ENCODE results near the gene C1orf232.

C1orf232 gene

GRCh38 chr1:26154750-26155149 lies 14.0 kb downstream of the C1orf232 start:
- peaks cover 90% of the 10 kb centered on the region for H3K27me3 ChIP-seq (ENCODE audit: control insufficient read depth, insufficient read depth, low read length)
- no peaks in the 10 kb centered on the region for H3K36me3 ChIP-seq (ENCODE audit: control insufficient read depth, insufficient read depth, low read length)
- no peak overlapping the region for H3K27ac ChIP-seq (ENCODE audit: low read depth, low read length)
- no peak overlapping the region for H3K9ac ChIP-seq (ENCODE audit: low read depth, low read length)
- H3K9me3 ChIP-seq (ENCODE audit: control insufficient read depth, insufficient read depth, low read length) = no peaks in the 10 kb centered on the region
- H3K4me3 ChIP-seq (ENCODE audit: low read depth, low read length) = peak overlapping the region; percentile 30
- H3K4me1 ChIP-seq (ENCODE audit: control insufficient read depth, insufficient read depth, low read length) = peaks cover 34% of the 10 kb centered on the region

- H3K4me1 ChIP-seq (ENCODE audit: control insufficient read depth, insufficient read depth, low read length) = peaks cover 30% of the 10 kb centered on the region
- no peaks in the 10 kb centered on the region for H3K9me3 ChIP-seq (ENCODE audit: control insufficient read depth, insufficient read depth, low read length)
- H3K4me3 ChIP-seq (ENCODE audit: low read depth, low read length) = no peak overlapping the region
- H3K27me3 ChIP-seq (ENCODE audit: control insufficient read depth, insufficient read depth, low read length) = peaks cover 85% of the 10 kb centered on the region
- H3K27ac ChIP-seq (ENCODE audit: low read depth, low read length) = no peak overlapping the region
- no peaks in the 10 kb centered on the region for H3K36me3 ChIP-seq (ENCODE audit: control insufficient read depth, insufficient read depth, low read length)
- H3K9ac ChIP-seq (ENCODE audit: low read depth, low read length) = no peak overlapping the region
Observed at GRCh38 chr1:26153966-26154532, 14.7 kb downstream of the C1orf232 start.

DNA sequence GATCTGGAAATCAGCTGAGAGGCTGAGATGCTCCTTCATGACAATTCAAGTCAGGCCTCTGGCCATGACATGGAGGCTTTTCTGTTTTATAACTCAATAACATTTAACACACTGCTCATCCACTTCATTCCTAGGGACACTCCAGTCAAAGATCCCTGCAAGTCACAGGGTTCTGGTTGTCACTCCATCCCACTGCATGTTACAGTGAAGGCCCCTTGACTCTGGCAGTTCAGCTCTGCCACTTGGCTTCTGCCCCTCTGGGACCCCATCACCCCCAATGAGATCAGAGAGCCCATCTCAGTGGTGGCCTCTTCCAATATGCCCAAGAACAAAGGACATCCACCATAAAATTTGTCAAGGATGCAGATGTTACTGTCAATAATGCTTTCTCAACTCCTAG lies 19.9 kb downstream of the C1orf232 start:
- H3K4me3 ChIP-seq (ENCODE audit: low read depth, low read length) = no peak overlapping the region
- H3K9ac ChIP-seq (ENCODE audit: low read depth, low read length) = no peak overlapping the region
- no peaks in the 10 kb centered on the region for H3K36me3 ChIP-seq (ENCODE audit: control insufficient read depth, insufficient read depth, low read length)
- H3K4me1 ChIP-seq (ENCODE audit: control insufficient read depth, insufficient read depth, low read length) = no peaks in the 10 kb centered on the region
- no peaks in the 10 kb centered on the region for H3K9me3 ChIP-seq (ENCODE audit: control insufficient read depth, insufficient read depth, low read length)
- H3K27ac ChIP-seq (ENCODE audit: low read depth, low read length) = no peak overlapping the region
- H3K27me3 ChIP-seq (ENCODE audit: control insufficient read depth, insufficient read depth, low read length) = peaks cover 57% of the 10 kb centered on the region

- H3K36me3 ChIP-seq (ENCODE audit: control insufficient read depth, insufficient read depth, low read length) = no peaks in the 10 kb centered on the region
- no peaks in the 10 kb centered on the region for H3K4me1 ChIP-seq (ENCODE audit: control insufficient read depth, insufficient read depth, low read length)
Observed at GRCh38 chr1:26145960-26146294, 22.8 kb downstream of the C1orf232 start.

GRCh38 chr1:26145041-26145959 lies 23.5 kb downstream of the C1orf232 start:
- Histone ChIP-seq H3K4me1 (ENCODE audit: control insufficient read depth, insufficient read depth, low read length) (no peaks in the 10 kb centered on the region), H3K4me3 (ENCODE audit: low read depth, low read length) (no peak overlapping the region), H3K27me3 (ENCODE audit: control insufficient read depth, insufficient read depth, low read length) (peaks cover 35% of the 10 kb centered on the region), H3K9me3 (ENCODE audit: control insufficient read depth, insufficient read depth, low read length) (no peaks in the 10 kb centered on the region), H3K27ac (ENCODE audit: low read depth, low read length) (no peak overlapping the region), H3K9ac (ENCODE audit: low read depth, low read length) (no peak overlapping the region), H3K36me3 (ENCODE audit: control insufficient read depth, insufficient read depth, low read length) (no peaks in the 10 kb centered on the region)

More at GRCh38 chr1:26145960-26146294, 22.8 kb downstream of the C1orf232 start:
- no peak overlapping the region for H3K4me3 ChIP-seq (ENCODE audit: low read depth, low read length)
- no peaks in the 10 kb centered on the region for H3K9me3 ChIP-seq (ENCODE audit: control insufficient read depth, insufficient read depth, low read length)
- no peak overlapping the region for H3K27ac ChIP-seq (ENCODE audit: low read depth, low read length)
- H3K27me3 ChIP-seq (ENCODE audit: control insufficient read depth, insufficient read depth, low read length) = peaks cover 38% of the 10 kb centered on the region
- no peak overlapping the region for H3K9ac ChIP-seq (ENCODE audit: low read depth, low read length)

DNA sequence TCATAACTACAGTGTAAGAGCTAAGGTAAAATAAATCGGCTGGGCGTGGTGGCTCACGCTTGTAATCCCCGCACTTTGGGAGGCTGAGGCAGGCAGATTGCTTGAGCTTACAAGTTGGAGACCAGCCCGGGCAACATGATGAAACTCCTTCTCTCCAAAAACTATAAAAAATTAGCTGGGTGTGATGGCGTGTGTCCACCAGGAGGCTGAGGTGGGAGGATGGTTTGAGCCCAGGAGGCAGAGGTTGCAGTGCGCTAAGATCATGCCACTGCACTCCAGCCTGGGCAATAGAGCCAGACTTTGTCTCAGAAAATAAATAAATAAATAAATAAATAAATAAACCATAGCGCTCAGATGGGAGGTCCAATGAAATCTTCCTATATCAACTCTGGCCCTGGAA lies 26.6 kb downstream of the C1orf232 start:
- peaks cover 18% of the 10 kb centered on the region for H3K27me3 ChIP-seq (ENCODE audit: control insufficient read depth, insufficient read depth, low read length)
- H3K9ac ChIP-seq (ENCODE audit: low read depth, low read length) = no peak overlapping the region
- no peak overlapping the region for H3K27ac ChIP-seq (ENCODE audit: low read depth, low read length)
- H3K36me3 ChIP-seq (ENCODE audit: control insufficient read depth, insufficient read depth, low read length) = no peaks in the 10 kb centered on the region
- no peaks in the 10 kb centered on the region for H3K9me3 ChIP-seq (ENCODE audit: control insufficient read depth, insufficient read depth, low read length)
- H3K4me1 ChIP-seq (ENCODE audit: control insufficient read depth, insufficient read depth, low read length) = no peaks in the 10 kb centered on the region
- no peak overlapping the region for H3K4me3 ChIP-seq (ENCODE audit: low read depth, low read length)

DNA sequence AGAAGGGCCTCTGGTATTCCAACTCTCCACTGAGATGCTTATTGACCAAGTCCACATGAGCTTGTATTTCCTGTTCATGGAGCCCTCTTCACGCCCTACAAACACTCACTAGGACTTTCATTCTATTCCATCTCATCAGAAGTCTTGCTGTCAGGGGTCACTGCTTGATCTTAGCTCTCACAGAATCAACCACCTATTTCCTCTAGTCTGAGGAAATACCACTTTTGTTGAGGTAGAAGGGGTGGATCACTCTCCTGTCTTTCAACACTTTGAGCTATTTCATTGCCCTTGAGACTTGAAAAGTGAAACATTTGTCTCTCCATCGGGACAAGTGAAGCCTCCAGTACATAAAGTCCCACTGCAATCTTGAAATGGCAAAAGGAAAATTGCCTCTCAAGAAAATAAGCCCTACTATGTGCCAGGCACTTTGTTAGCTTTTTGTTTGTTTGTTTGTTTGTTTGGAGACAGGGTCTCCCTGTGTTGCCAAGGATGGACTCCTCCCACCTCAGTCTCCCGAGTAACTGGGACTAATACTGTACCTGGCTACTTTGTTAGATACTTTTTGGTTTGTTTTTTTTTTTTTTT lies 29.7 kb downstream of the C1orf232 start:
- H3K27ac ChIP-seq (ENCODE audit: low read depth, low read length) = no peak overlapping the region
- no peaks in the 10 kb centered on the region for H3K9me3 ChIP-seq (ENCODE audit: control insufficient read depth, insufficient read depth, low read length)
- no peak overlapping the region for H3K4me3 ChIP-seq (ENCODE audit: low read depth, low read length)

GRCh38 chr1:26134466-26134865 lies 34.3 kb downstream of the C1orf232 start:
- H3K4me3 ChIP-seq (ENCODE audit: low read depth, low read length) = no peak overlapping the region
- H3K27me3 ChIP-seq (ENCODE audit: control insufficient read depth, insufficient read depth, low read length) = no peaks in the 10 kb centered on the region

More for the DNA sequence above, 29.7 kb downstream of the C1orf232 start:
- peaks cover 5% of the 10 kb centered on the region; the same call in 1 of the 2 replicates for H3K27me3 ChIP-seq (ENCODE audit: control insufficient read depth, insufficient read depth, low read length)
- no peaks in the 10 kb centered on the region for H3K4me1 ChIP-seq (ENCODE audit: control insufficient read depth, insufficient read depth, low read length)
- H3K9ac ChIP-seq (ENCODE audit: low read depth, low read length) = no peak overlapping the region
- no peaks in the 10 kb centered on the region for H3K36me3 ChIP-seq (ENCODE audit: control insufficient read depth, insufficient read depth, low read length)

DNA sequence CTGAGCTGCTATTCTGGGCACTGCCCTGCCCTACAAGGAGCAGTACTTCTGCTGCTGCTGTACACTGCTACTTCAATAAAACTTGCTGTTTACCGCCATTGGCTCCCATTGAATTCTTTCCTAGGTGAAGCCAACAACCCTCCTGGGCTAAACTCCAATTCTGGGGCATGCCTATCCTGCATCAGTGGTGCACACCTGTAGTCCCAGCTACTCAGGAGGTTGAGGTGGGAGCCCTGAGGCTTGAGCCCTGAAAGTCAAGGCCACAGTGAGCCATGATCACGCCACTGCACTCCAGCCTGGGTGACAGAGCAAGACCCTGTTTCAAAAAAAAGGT lies 36.0 kb downstream of the C1orf232 start:
- no peak overlapping the region for H3K27ac ChIP-seq (ENCODE audit: low read depth, low read length)
- no peaks in the 10 kb centered on the region for H3K4me1 ChIP-seq (ENCODE audit: control insufficient read depth, insufficient read depth, low read length)
- H3K27me3 ChIP-seq (ENCODE audit: control insufficient read depth, insufficient read depth, low read length) = no peaks in the 10 kb centered on the region
- no peak overlapping the region for H3K9ac ChIP-seq (ENCODE audit: low read depth, low read length)
- H3K36me3 ChIP-seq (ENCODE audit: control insufficient read depth, insufficient read depth, low read length) = no peaks in the 10 kb centered on the region
- no peak overlapping the region for H3K4me3 ChIP-seq (ENCODE audit: low read depth, low read length)
- H3K9me3 ChIP-seq (ENCODE audit: control insufficient read depth, insufficient read depth, low read length) = no peaks in the 10 kb centered on the region

More at GRCh38 chr1:26134466-26134865, 34.3 kb downstream of the C1orf232 start:
- Histone ChIP-seq H3K9me3 (ENCODE audit: control insufficient read depth, insufficient read depth, low read length) (no peaks in the 10 kb centered on the region), H3K36me3 (ENCODE audit: control insufficient read depth, insufficient read depth, low read length) (no peaks in the 10 kb centered on the region), H3K9ac (ENCODE audit: low read depth, low read length) (no peak overlapping the region), H3K4me1 (ENCODE audit: control insufficient read depth, insufficient read depth, low read length) (no peaks in the 10 kb centered on the region), H3K27ac (ENCODE audit: low read depth, low read length) (no peak overlapping the region)

GRCh38 chr1:26132128-26132833 lies 36.5 kb downstream of the C1orf232 start:
- H3K4me3 ChIP-seq (ENCODE audit: low read depth, low read length) = no peak overlapping the region

More at GRCh38 chr1:26132128-26132833, 36.5 kb downstream of the C1orf232 start:
- no peaks in the 10 kb centered on the region for H3K9me3 ChIP-seq (ENCODE audit: control insufficient read depth, insufficient read depth, low read length)
- H3K4me1 ChIP-seq (ENCODE audit: control insufficient read depth, insufficient read depth, low read length) = no peaks in the 10 kb centered on the region
- no peaks in the 10 kb centered on the region for H3K27me3 ChIP-seq (ENCODE audit: control insufficient read depth, insufficient read depth, low read length)
- H3K27ac ChIP-seq (ENCODE audit: low read depth, low read length) = no peak overlapping the region
- H3K9ac ChIP-seq (ENCODE audit: low read depth, low read length) = no peak overlapping the region
- H3K36me3 ChIP-seq (ENCODE audit: control insufficient read depth, insufficient read depth, low read length) = no peaks in the 10 kb centered on the region
